Measurements from ENCODE around the gene DDX10.
"Not testable (repeated sequence)": the region's sequence is repeated elsewhere in the genome, so short reads cannot be mapped to it uniquely, and the experiment has no call there.

DDX10 gene

DNA sequence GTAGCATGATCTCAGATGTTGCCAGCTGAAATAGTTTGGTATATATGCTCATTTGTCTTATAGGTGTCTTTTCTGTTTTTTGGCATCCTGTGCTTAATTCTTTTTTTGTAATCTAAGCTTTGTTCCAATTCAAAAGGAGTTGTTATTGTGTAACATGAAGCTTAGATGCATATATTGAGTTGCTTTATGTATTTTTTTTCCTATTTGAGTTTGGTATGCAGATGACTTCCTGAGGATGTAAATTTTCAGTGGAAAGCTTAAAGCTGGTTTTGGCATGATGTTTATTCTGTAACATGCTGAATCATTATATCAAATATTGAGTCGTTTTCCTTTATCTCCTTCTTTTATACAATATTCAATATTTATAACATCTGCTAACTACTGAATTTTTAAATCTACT lies 69.4 kb downstream of the DDX10 start:
- Histone ChIP-seq H3K27me3 (ENCODE audit: insufficient read depth, poor library complexity, severe bottlenecking) (no peaks in the 10 kb centered on the region), H3K27ac (replicated peaks) (no peak overlapping the region), H3K4me3 (replicated peaks; ENCODE audit: insufficient read depth, low read length) (no peak overlapping the region)
- TF ChIP-seq SPI1 (IDR thresholded peaks at IDR 0.05; ENCODE audit: borderline replicate concordance, low read depth) (no peak), GABPA (IDR thresholded peaks at IDR 0.05; ENCODE audit: low read depth) (no peak), POLR2AphosphoS5 (IDR thresholded peaks at IDR 0.05; ENCODE audit: low read depth) (no peak)
- TF ChIP-seq, protein P1, sequence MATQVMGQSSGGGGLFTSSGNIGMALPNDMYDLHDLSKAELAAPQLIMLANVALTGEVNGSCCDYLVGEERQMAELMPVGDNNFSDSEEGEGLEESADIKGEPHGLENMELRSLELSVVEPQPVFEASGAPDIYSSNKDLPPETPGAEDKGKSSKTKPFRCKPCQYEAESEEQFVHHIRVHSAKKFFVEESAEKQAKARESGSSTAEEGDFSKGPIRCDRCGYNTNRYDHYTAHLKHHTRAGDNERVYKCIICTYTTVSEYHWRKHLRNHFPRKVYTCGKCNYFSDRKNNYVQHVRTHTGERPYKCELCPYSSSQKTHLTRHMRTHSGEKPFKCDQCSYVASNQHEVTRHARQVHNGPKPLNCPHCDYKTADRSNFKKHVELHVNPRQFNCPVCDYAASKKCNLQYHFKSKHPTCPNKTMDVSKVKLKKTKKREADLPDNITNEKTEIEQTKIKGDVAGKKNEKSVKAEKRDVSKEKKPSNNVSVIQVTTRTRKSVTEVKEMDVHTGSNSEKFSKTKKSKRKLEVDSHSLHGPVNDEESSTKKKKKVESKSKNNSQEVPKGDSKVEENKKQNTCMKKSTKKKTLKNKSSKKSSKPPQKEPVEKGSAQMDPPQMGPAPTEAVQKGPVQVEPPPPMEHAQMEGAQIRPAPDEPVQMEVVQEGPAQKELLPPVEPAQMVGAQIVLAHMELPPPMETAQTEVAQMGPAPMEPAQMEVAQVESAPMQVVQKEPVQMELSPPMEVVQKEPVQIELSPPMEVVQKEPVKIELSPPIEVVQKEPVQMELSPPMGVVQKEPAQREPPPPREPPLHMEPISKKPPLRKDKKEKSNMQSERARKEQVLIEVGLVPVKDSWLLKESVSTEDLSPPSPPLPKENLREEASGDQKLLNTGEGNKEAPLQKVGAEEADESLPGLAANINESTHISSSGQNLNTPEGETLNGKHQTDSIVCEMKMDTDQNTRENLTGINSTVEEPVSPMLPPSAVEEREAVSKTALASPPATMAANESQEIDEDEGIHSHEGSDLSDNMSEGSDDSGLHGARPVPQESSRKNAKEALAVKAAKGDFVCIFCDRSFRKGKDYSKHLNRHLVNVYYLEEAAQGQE (IDR thresholded peaks at IDR 0.05; ENCODE audit: insufficient replicate concordance, low read depth) = no peak
- TF ChIP-seq, protein P2, sequence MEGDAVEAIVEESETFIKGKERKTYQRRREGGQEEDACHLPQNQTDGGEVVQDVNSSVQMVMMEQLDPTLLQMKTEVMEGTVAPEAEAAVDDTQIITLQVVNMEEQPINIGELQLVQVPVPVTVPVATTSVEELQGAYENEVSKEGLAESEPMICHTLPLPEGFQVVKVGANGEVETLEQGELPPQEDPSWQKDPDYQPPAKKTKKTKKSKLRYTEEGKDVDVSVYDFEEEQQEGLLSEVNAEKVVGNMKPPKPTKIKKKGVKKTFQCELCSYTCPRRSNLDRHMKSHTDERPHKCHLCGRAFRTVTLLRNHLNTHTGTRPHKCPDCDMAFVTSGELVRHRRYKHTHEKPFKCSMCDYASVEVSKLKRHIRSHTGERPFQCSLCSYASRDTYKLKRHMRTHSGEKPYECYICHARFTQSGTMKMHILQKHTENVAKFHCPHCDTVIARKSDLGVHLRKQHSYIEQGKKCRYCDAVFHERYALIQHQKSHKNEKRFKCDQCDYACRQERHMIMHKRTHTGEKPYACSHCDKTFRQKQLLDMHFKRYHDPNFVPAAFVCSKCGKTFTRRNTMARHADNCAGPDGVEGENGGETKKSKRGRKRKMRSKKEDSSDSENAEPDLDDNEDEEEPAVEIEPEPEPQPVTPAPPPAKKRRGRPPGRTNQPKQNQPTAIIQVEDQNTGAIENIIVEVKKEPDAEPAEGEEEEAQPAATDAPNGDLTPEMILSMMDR (IDR thresholded peaks at IDR 0.05; ENCODE audit: insufficient read depth, low read length) = no peak
- no peak for DNase-seq (ENCODE audit: low read depth in 1 of 2, low spot score in 1 of 2)

- no peak for DNase-seq (ENCODE audit: low read depth in 1 of 2, low spot score in 1 of 2)
Observed at GRCh38 chr11:108734956-108735559, 70.2 kb downstream of the DDX10 start.

GRCh38 chr11:108740132-108740531 lies 75.3 kb downstream of the DDX10 start:
- H3K27ac ChIP-seq (replicated peaks); DNase-seq (ENCODE audit: low read depth in 1 of 2, low spot score in 1 of 2); H3K27me3 ChIP-seq (ENCODE audit: insufficient read depth, poor library complexity, severe bottlenecking); H3K4me3 ChIP-seq (replicated peaks; ENCODE audit: insufficient read depth, low read length): not testable (repeated sequence)

More at GRCh38 chr11:108734956-108735559, 70.2 kb downstream of the DDX10 start:
- H3K27me3 ChIP-seq (ENCODE audit: insufficient read depth, poor library complexity, severe bottlenecking) = no peaks in the 10 kb centered on the region
- TF ChIP-seq GABPA (IDR thresholded peaks at IDR 0.05; ENCODE audit: low read depth) (no peak), SPI1 (IDR thresholded peaks at IDR 0.05; ENCODE audit: borderline replicate concordance, low read depth) (no peak), POLR2AphosphoS5 (IDR thresholded peaks at IDR 0.05; ENCODE audit: low read depth) (no peak)
- TF ChIP-seq, protein P2 (IDR thresholded peaks at IDR 0.05; ENCODE audit: insufficient read depth, low read length) = peak; percentile 10
- TF ChIP-seq, protein P1 (IDR thresholded peaks at IDR 0.05; ENCODE audit: insufficient replicate concordance, low read depth) = no peak
- H3K4me3 ChIP-seq (replicated peaks; ENCODE audit: insufficient read depth, low read length) = no peak overlapping the region
- no peak overlapping the region for H3K27ac ChIP-seq (replicated peaks)

DNA sequence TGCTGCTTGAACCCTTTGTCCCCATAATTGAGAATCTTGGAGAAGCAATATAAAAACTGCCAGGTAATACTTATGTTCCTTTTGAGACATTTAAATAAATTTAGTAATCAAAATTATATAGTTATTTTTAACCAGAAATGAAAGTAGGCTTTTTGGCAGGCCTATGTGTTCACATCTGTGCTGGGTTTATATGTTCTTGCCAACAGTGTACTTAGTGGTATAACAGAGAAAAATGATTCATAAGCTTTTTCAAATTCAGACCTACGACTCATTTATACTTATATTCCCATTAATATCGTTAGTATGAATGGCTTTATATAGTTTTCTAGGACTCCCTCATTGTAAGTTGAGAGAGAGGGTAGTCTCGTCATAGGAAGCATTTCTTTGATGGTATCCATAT lies 79.0 kb downstream of the DDX10 start:
- Histone ChIP-seq H3K27me3 (ENCODE audit: insufficient read depth, poor library complexity, severe bottlenecking) (no peaks in the 10 kb centered on the region), H3K27ac (replicated peaks) (no peak overlapping the region), H3K4me3 (replicated peaks; ENCODE audit: insufficient read depth, low read length) (no peak overlapping the region)
- TF ChIP-seq GABPA (IDR thresholded peaks at IDR 0.05; ENCODE audit: low read depth) (no peak), POLR2AphosphoS5 (IDR thresholded peaks at IDR 0.05; ENCODE audit: low read depth) (no peak), SPI1 (IDR thresholded peaks at IDR 0.05; ENCODE audit: borderline replicate concordance, low read depth) (no peak)
- TF ChIP-seq, protein P1 (IDR thresholded peaks at IDR 0.05; ENCODE audit: insufficient replicate concordance, low read depth) = no peak
- TF ChIP-seq, protein P2 (IDR thresholded peaks at IDR 0.05; ENCODE audit: insufficient read depth, low read length) = no peak
- no peak for DNase-seq (ENCODE audit: low read depth in 1 of 2, low spot score in 1 of 2)

All from HL-60 (cell line).